Caki2 (cell line): ENCODE measurements around the gene ZCCHC3. TPM values are rescaled to one million over a fixed set of nuclear protein-coding genes. Genes with fewer than 3 reads are reported as not detected.

Experiments used
- DNase-seq: peaks from one replicate; pipeline ENCODE4 v3.0.0-alpha.2; 2015; ENCODE audit warnings: low read depth
- in situ Hi-C: cut with HindIII; loops from 2 replicates; pipeline ENCODE4 v1.10.0; 2016; ENCODE audit warnings: low sequenced_read_pairs, low pct_unique_long_range_greater_than_20kb, mixed read lengths
- total RNA-seq: library from RNA; depleted of rRNA; stranded (reverse); fragments of >200 nt; shearing (Covaris generic); gene quantifications from 2 replicates; pipeline ENCODE4 v1.2.3, GENCODE V29; 2014; ENCODE audit warnings: low replicate concordance

Gene ZCCHC3
- total RNA-seq, 1 experiment from 2014 or later: 27.1 TPM

- no peak for DNase-seq
- in situ Hi-C loops: no loop called here
Observed at GRCh38 chr20:277496-277781, 19.9 kb upstream of the ZCCHC3 start.

DNA sequence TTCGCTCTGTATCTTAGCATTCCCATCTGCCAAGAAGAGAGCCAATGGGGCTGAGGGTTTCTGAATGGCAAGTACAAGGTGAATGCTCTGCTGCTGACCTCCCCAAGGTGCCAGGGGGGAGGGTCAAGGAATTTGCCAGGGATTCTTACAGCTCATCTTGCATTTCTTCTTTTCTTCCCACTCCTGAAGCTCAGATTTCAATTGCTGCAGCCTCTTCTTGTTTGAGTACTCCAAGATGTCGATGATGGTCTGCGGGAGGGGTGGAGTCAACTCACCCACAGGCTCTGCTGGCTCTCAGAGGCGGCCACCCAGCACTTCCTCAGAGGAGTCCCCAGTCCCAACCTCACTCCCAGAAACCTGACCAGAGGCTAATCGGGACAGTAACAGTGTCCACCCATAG, 19.2 kb upstream of the ZCCHC3 start:
- in situ Hi-C loops: no loop called here

GRCh38 chr20:278607-279571, 18.5 kb upstream of the ZCCHC3 start:
- no peak for DNase-seq
- in situ Hi-C loops: no loop called here

More for the DNA sequence above, 19.2 kb upstream of the ZCCHC3 start:
- DNase-seq: no peak

DNA sequence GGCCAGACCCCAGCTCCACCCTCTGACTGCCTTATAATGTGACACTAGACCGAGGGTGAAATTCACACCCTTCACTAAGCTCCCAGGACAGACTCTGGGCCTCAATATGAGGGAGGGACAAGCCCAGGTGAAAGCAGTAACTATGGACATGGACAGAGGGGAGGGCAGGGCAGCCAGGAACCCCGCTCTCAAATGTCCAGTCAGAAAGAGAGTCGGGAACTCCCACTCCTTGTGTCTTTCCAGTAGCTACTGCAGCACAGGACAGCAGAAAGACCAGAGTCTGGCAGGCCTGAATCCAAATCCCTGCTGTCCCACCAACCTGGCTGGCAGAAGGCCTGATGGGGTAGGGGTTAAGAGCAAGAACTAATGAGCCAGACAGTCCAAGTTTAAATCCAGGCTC, 13.2 kb upstream of the ZCCHC3 start:
- in situ Hi-C loops: no loop called here
- DNase-seq: no peak

DNA sequence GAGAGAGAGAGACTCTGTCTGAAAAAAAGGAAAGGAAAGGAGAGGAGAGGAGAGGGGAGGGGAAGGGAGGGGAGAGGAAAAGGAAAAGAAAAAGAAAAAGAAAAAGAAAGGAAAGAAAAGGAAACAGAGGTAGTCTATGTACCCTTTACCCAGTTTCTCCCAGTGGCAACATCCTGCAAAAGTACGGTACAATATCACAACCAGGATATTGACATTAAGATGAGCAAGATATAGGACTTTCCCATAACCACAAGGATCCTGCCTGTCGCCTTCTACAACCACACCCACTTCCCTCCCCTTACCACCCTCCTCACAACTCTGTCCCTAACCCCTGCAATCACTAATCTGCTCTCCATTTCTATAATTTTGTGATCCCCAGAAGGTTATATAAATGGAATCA, 10.9 kb upstream of the ZCCHC3 start:
- in situ Hi-C loops: no loop called here
- no peak for DNase-seq

DNA sequence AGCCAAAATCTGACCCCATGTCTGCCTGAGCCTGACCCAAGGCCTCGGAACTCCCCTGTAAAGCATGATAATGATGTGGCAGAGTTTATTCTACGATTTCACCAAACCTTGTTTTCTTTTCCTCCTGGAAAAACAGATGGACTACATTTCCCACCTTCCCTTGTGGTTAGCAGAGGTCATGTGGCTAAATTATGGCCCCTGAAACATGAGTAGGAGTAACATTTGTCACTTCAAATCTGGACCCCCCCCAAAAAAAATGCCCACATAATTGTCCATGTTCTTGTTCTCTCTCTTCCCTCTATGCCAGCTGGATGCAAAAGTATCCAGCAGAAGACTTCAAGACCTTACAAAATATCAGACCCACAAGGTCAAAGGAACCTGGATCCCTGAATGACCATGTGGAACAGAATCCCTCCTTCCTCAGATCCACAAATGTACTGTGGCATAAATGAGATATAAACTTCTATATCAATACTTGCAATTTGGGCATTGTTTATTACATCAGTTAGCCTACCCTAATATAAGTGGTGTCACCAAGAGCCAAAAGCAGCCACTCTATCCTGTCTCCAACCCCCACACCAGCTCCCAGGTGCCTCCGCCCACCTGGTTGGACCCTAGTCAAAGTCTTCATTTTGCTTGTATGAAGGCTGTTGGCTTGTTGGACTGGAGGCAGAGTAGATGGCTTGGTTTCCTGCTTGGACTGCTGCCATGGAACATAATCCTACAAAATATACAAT, 8.2 kb upstream of the ZCCHC3 start:
- in situ Hi-C loops: no loop called here
- peak; percentile 22 for DNase-seq

GRCh38 chr20:289693-290083, 7.7 kb upstream of the ZCCHC3 start:
- DNase-seq: no peak
- in situ Hi-C loops: no loop called here

- in situ Hi-C loops: no loop called here
- DNase-seq: peak; percentile 94
Observed at GRCh38 chr20:290084-290831, 7.1 kb upstream of the ZCCHC3 start, which contains the start of gene C20orf96. Gene C20orf96, minus strand, starts transcription at chr20:290750. Its CDS starts 140 bp downstream, at chr20:290610.

DNA sequence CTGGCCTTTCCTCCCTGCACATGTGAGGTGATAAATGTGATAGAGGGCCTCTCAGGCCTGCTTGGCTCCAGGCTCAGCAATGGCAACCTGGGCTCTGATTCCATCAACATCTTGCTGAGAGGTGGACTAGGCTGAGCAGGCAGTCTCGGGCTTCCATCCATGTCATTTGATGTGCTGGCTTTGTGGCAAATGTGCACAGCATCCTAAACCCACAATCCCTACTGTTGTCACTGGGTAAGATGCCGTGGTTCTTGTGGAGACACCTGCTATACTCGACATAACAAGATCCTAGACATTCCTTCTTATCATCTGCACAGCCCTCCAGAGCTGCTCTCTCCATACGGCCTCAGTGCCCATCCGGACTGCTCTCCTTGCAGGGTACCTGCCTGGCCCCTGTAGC, 2.8 kb upstream of the ZCCHC3 start:
- in situ Hi-C loops: no loop called here
- DNase-seq: no peak

DNA sequence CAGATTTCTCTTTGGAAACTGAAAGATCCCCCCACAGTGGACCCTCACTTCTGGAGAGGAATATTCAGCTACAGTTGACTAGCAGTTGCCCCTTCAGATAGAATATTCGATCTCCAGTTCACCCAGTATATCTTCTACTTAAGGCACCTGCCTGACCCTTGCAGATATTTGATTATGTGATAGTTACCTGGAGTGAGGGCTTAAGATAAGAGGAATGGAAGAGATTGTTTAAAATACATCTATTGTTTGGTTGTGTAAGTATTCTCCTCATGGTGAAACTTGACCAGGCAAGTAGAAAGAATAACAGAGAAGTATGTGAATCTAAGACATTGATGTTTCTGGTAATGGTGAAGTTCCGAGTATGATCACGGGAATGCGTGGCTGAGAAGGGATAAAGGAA, 1.6 kb upstream of the ZCCHC3 start:
- no peak for DNase-seq
- in situ Hi-C loops: no loop called here

DNA sequence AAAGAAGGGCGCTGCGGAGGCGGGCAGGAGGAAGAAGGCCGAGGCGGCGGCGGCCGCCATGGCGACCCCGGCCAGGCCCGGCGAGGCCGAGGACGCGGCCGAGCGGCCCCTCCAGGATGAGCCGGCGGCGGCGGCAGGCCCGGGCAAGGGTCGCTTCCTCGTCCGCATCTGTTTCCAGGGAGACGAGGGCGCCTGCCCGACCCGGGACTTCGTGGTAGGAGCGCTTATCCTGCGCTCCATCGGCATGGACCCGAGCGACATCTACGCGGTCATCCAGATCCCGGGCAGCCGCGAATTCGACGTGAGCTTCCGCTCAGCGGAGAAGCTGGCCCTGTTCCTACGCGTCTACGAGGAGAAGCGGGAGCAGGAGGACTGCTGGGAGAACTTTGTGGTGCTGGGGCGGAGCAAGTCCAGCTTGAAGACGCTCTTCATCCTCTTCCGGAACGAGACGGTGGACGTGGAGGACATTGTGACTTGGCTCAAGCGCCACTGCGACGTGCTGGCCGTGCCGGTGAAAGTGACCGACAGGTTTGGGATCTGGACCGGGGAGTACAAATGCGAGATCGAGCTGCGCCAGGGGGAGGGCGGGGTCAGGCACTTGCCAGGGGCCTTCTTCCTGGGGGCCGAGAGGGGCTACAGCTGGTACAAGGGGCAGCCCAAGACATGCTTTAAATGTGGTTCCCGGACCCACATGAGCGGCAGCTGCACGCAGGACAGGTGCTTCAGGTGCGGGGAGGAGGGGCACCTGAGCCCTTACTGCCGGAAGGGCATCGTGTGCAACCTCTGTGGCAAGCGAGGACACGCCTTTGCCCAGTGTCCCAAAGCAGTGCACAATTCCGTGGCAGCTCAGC, 780 bp downstream of the ZCCHC3 start:
- in situ Hi-C loops: no loop called here
- peak; percentile 74 for DNase-seq

- no peak for DNase-seq
- in situ Hi-C loops: no loop called here
Observed at GRCh38 chr20:298776-299391, 1.5 kb downstream of the ZCCHC3 start.

GRCh38 chr20:300345-300990, 3.1 kb downstream of the ZCCHC3 start:
- DNase-seq: no peak
- in situ Hi-C loops: no loop called here

DNA sequence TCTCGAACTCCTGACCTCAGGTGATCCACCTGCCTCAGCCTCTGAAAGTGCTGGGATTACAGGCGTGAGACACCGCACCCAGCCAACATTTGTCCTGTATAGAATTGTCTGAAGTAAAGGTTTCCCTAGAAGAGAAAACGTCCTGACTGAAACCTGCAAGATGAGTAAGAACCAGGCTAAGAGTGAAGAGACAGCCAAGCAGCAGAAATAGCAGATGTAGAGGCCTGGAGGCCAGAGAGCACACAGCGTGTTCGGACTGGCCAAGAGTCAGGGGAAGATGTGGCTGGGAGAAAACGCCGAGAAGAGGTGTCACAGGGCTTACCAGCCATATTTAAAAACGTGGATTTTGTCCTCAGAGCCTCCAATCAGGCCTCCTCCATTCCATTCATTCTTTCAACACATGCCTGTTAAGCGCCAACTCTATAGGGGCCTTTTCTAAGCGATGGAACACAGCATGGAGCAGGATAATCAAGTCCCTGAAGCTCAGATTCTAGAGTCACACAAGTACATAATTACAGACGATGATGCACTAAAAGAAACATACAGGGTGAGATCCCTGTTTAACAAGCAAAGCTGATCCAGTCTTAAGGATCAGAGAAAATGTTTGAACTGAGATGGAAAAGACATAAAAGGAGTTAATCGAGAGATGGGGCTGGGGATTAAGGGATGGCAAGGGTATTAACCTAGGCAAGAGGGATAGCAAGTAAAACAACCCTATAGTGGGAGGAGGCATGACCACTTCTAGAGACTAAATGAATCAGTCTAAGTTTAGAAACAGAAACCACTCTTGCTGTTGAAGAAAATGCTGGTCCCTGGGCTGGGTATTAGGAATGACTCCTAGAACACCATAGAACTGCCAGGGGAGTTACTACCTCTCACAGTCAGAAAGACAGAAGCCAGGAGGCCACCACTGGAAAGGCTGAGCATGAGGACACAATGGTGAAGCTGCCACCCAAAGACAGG, 4.8 kb downstream of the ZCCHC3 start:
- no peak for DNase-seq
- in situ Hi-C loops: no loop called here

DNA sequence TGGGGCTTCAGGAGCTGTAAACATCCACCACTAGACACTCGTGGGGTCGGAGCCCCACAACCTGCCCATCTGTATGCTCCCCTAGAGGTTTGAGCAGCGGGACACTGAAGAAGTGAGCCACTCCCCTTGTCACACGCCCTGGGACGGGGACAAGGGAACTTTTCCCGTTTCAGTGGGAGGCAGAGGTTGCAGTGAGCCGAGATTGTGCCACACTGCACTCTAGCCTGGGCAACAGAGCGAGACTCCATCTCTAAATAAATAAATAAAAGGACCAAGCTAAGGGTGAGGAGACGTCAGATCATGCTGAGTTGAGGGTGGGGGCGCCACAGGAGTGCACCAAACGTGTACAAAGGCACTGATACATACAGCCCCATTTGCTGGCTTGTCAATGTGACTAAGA, 8.4 kb downstream of the ZCCHC3 start:
- in situ Hi-C loops: no loop called here
- DNase-seq: no peak

DNA sequence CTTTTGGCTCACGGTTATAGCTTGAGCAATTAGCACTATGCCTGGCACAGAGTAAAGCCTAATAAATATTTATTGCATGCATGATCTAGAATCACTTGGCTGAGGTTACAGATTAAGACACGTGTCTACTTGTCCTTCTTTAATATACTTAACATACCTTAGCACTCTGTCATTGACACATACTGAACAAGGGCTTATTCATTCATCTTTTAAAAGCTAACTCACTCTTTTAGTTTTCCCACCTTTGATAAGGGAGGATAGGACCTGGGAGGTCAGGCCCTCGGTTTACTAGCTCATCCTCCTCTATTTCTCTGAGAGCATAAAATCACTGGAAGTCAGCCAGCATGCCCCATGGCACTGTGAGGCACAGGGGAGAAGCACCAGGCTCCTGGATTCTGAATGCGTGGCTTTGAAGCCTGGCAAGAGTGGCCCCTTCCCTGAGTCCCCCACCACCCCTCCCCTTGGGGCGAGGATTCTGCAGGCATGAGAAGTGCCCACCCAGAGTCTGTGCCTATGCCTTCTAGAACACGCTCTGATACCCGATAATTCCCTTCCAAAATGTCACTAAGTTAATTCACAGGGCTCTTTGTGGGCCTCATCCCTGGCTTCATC, 11.2 kb downstream of the ZCCHC3 start:
- DNase-seq: no peak
- in situ Hi-C loops: no loop called here
